Upper lobe of right lung (tissue), 1 donor: Measurements from ENCODE around the gene GREM2. TPM values are rescaled to one million over a fixed set of nuclear protein-coding genes. Genes with fewer than 3 reads are reported as not detected.

Source experiments
- ATAC-seq: fragments of 200-7000 bp; cut with Tn5 transposase; one replicate; pipeline ENCODE4 v1.9.1; 2020; ENCODE audit warnings: mild to moderate bottlenecking, moderate library complexity
- DNase-seq: peaks from one replicate; pipeline ENCODE4 v3.0.0-alpha.2; 2020
- H3K27ac ChIP-seq: fragments of 200-600 bp; one replicate; pipeline ENCODE4 v1.8.0; 2022
- H3K27me3 ChIP-seq: fragments of 200-600 bp; one replicate; pipeline ENCODE4 v1.8.0; 2022; ENCODE audit warnings: mild to moderate bottlenecking
- H3K36me3 ChIP-seq: fragments of 200-600 bp; one replicate; pipeline ENCODE4 v1.8.0; 2022
- H3K4me1 ChIP-seq: fragments of 200-600 bp; one replicate; pipeline ENCODE4 v1.8.0; 2022
- H3K4me3 ChIP-seq: fragments of 200-600 bp; one replicate; pipeline ENCODE4 v1.8.0; 2022; ENCODE audit warnings: mild to moderate bottlenecking
- H3K9me3 ChIP-seq: fragments of 200-600 bp; one replicate; pipeline ENCODE4 v1.8.0; 2022
- CTCF ChIP-seq: fragments of 200-600 bp; IDR thresholded peaks from one replicate; pipeline ENCODE4 v1.8.0; 2022; ENCODE audit warnings: antibody characterized with exemption
- intact Hi-C: fragments of 100-400 bp; cut with DNase I; formaldehyde crosslinking; loops from one replicate; pipeline ENCODE4 v1.11.0; 2022
- total RNA-seq: library from RNA; stranded (reverse); fragmentation: NEBNext Ultra II Directional; extraction: Animal tissue kit (Norgen Biotek cat#: 25700); gene quantifications from one replicate; pipeline ENCODE4 v1.2.1, GENCODE V29; 2021
- donor health status: DM: no; HTN: yes; CAD: no; lungs with severe emphysema.

Gene GREM2
- total RNA-seq, 1 donor from 2014 or later: 0.64 TPM

DNA sequence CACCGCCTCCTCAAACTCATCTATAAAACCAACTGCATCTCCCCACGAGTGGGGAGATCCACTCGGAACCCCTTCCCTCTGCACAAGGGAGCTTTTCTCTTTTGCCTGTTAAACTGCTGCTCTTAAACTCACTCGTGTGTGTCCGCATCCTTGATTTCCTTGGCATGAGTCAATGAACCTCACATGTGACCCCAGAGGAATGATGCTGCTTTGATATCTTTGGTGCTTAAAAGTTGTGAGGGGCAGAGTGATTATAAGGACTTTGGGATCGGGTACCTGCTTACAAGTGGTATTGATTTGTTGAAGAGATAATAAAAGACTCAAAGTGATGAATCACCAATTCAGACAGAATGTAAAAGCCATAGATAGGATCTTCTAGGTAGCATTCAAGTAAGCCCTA, 125.3 kb downstream of the GREM2 start:
- H3K4me3 ChIP-seq: no peak overlapping the region
- no peaks in the 10 kb centered on the region for H3K27me3 ChIP-seq
- H3K36me3 ChIP-seq: no peaks in the 10 kb centered on the region
- no peaks in the 10 kb centered on the region for H3K9me3 ChIP-seq
- intact Hi-C loops: no loop called here
- ATAC-seq (no peak), DNase-seq (no peak)
- no peak for TF ChIP-seq CTCF
- H3K4me1 ChIP-seq: no peaks in the 10 kb centered on the region
- H3K27ac ChIP-seq: no peak overlapping the region

DNA sequence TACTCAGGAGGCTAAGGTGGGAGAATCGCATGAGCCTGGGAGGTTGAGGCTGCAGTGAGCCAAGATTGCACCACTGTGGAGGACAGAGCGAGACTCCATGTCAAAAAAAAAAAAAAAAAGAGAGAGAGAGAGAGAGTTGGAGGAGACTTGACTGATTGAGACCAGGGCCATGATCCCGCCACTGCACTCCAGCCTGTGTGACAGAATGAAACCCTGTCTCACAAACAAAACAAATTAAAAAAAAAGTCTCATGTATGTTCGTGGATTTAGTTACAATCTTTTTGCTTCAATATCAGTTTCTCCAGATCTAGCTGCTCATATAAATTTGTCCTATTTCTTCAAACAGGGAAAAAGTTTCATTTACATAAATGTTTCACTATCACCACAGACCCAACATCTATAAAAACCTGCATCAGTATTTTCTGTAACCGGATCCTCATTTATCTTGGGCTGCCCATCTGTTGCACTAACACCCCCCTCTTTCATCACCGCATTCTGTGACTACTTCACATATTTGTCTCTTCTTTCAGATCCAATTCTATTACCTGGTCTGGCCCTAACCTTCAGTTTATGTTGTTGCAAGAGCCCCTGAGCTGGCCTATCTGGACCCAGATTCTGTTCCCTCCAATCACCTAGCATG, 127.0 kb downstream of the GREM2 start:
- no peak for ATAC-seq
- Histone ChIP-seq H3K27me3 (no peaks in the 10 kb centered on the region), H3K4me1 (no peaks in the 10 kb centered on the region), H3K9me3 (no peaks in the 10 kb centered on the region), H3K4me3 (no peak overlapping the region), H3K27ac (no peak overlapping the region), H3K36me3 (no peaks in the 10 kb centered on the region)
- no peak for TF ChIP-seq CTCF
- intact Hi-C loops: no loop called here
- DNase-seq: no peak

- H3K4me1 ChIP-seq: no peaks in the 10 kb centered on the region
- no peak for TF ChIP-seq CTCF
- no peaks in the 10 kb centered on the region for H3K36me3 ChIP-seq
- no peak overlapping the region for H3K4me3 ChIP-seq
- no peaks in the 10 kb centered on the region for H3K27me3 ChIP-seq
- no peak overlapping the region for H3K27ac ChIP-seq
- DNase-seq (no peak), ATAC-seq (no peak)
- intact Hi-C loops: no loop called here
- no peaks in the 10 kb centered on the region for H3K9me3 ChIP-seq
Measured at GRCh38 chr1:240478536-240478935, 133.4 kb downstream of the GREM2 start.

DNA sequence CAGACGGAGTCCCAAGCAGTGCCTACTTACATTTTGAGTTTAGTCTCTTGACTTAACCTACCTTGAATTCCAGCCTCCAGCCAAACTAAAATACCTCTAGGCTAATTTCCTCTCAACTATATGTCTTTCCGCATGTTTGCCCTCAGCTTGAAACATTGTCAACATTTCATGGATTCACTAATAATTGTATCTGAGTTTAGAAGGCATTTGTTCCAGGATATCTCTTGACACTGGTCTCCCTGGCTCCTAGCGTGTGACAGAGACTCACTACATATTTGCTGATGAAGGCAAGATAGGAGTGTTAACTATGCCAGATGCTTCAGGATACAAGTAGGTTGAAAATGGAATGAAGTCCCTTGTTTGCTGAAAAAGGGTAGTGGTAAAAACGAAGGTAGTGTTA, 136.1 kb downstream of the GREM2 start:
- H3K27me3 ChIP-seq: no peaks in the 10 kb centered on the region
- no peaks in the 10 kb centered on the region for H3K4me1 ChIP-seq
- no peak for TF ChIP-seq CTCF
- intact Hi-C loops: no loop called here
- H3K36me3 ChIP-seq: no peaks in the 10 kb centered on the region
- no peaks in the 10 kb centered on the region for H3K9me3 ChIP-seq
- no peak overlapping the region for H3K27ac ChIP-seq
- no peak overlapping the region for H3K4me3 ChIP-seq
- no peak for ATAC-seq
- DNase-seq: no peak

- no peaks in the 10 kb centered on the region for H3K4me1 ChIP-seq
- intact Hi-C loops: no loop called here
- DNase-seq: no peak
- no peaks in the 10 kb centered on the region for H3K36me3 ChIP-seq
- TF ChIP-seq CTCF: no peak
- no peaks in the 10 kb centered on the region for H3K9me3 ChIP-seq
- H3K27me3 ChIP-seq: no peaks in the 10 kb centered on the region
- H3K27ac ChIP-seq: no peak overlapping the region
- H3K4me3 ChIP-seq: no peak overlapping the region
- no peak for ATAC-seq
Measured at GRCh38 chr1:240474133-240474614, 137.8 kb downstream of the GREM2 start.

DNA sequence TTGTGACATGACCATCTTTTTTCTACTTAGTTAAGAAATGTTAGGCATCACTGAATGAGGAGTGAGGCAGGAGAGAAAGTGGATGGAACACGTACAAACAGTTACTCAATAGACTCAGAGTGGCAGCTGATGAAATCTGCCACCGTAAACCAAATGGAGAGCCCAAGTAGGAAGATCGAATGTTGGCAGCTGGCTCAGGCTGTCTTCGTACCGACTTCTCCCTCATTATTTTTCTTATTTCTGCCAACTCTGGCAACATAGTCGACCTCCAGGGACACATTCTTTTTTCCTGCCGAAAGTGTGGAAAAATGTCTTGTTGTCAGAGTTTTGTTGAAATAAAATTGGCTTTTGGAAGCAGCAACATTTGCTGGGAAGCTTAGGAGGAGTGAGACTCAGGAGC, 143.3 kb downstream of the GREM2 start:
- Histone ChIP-seq H3K27me3 (no peaks in the 10 kb centered on the region), H3K36me3 (no peaks in the 10 kb centered on the region), H3K9me3 (no peaks in the 10 kb centered on the region), H3K4me3 (no peak overlapping the region), H3K27ac (no peak overlapping the region), H3K4me1 (no peaks in the 10 kb centered on the region)
- TF ChIP-seq CTCF: no peak
- DNase-seq (no peak), ATAC-seq (no peak)
- intact Hi-C loops: no loop called here
